Calu3 (cell line): Measurements from ENCODE around the gene NGF. TPM values are rescaled to one million over a fixed set of nuclear protein-coding genes. Genes with fewer than 3 reads are reported as not detected.
"Not testable (repeated sequence)": the region's sequence is repeated elsewhere in the genome, so short reads cannot be mapped to it uniquely, and the experiment has no call there.

Experiments used
- BruUV-seq: library from RNA; stranded (reverse); fragments of 400-500 nt; replicated peaks from 2 replicates; lab custom pipeline; 2021; lab: Mats Ljungman, UMichigan
- CTCF ChIA-PET: fragments of 300-600 bp; sonication (Branson Sonifier 250); formaldehyde crosslinking; loops from one replicate; lab custom pipeline; 2022; ENCODE audit warnings: antibody characterized with exemption; lab: Charles Lee
- DNase-seq: peaks from one replicate; pipeline ENCODE4 v3.0.0; 2022
- H3K27ac Mint-ChIP-seq: one replicate; pipeline ENCODE4 v1.8.0; 2022; ENCODE audit warnings: mixed read lengths; ENCODE audit not compliant: unreplicated experiment
- H3K27me3 Mint-ChIP-seq: one replicate; pipeline ENCODE4 v1.8.0; 2022; ENCODE audit warnings: mixed read lengths; ENCODE audit not compliant: unreplicated experiment
- H3K36me3 Mint-ChIP-seq: one replicate; pipeline ENCODE4 v1.8.0; 2022; ENCODE audit warnings: mild to moderate bottlenecking, moderate library complexity, mixed read lengths; ENCODE audit not compliant: insufficient read depth, unreplicated experiment
- H3K4me1 Mint-ChIP-seq: one replicate; pipeline ENCODE4 v1.8.0; 2022; ENCODE audit warnings: mild to moderate bottlenecking, low read depth, mixed read lengths; ENCODE audit not compliant: unreplicated experiment
- H3K4me3 Mint-ChIP-seq: one replicate; pipeline ENCODE4 v1.8.0; 2022; ENCODE audit warnings: mild to moderate bottlenecking, low read depth, moderate library complexity, mixed read lengths; ENCODE audit not compliant: unreplicated experiment
- H3K9me3 Mint-ChIP-seq: one replicate; pipeline ENCODE4 v1.8.0; 2022; ENCODE audit warnings: low read depth, mixed read lengths; ENCODE audit not compliant: unreplicated experiment
- intact Hi-C: fragments of 100-400 bp; cut with micrococcal nuclease; formaldehyde crosslinking; loops from one replicate; pipeline ENCODE4 v1.10.0; 2022; ENCODE audit not compliant: unreplicated experiment
- total RNA-seq: library from RNA; stranded (reverse); gene quantifications from 2 replicates; pipeline ENCODE4 v1.2.3, GENCODE V29; 2022
- TF ChIP-seq, protein P1 (sequence below): fragments of 200-600 bp; IDR thresholded peaks from one replicate; pipeline ENCODE4 v1.8.0; 2022; ENCODE audit warnings: antibody characterized with exemption; ENCODE audit not compliant: unreplicated experiment

NGF gene
- total RNA-seq, 1 experiment from 2014 or later = not detected

DNA sequence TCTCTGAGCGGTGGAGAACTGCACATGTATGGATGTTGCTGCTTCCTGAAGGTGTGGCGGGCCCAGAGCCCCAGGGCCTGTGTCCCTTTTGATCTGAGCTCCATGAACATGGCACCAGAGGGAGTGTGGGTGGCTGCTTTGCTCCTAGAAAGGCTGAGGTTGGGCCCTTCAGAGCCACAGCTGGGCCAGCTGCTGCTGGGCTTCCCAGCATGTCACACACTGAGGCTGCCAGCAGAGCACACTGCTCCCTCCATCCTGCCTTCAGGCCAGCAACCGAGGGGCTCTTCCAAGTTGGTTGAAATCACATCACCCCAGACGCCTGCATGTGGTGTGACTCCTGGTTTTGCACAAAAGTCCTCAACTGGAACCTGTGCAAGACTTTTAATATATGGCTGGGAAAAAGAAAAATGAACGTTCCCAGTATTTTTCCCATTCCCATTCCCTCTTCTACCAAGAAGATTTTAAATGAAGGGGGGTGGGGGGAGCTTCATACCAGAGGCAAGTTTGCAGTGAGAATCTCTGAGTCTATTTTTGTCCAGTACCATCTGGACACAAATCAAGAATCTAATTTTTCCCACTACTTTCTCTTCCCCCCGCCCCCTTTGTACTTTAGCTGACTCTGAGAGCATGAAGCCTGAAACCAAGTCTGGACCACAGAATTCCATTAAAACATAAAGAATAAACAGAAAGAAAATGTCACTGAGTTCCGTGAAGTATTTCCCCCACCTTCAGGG lies 26.2 kb upstream of the NGF start:
- Mint-ChIP-seq H3K9me3 (peaks cover 4% of the 10 kb centered on the region), H3K36me3 (no peaks in the 10 kb centered on the region), H3K4me3 (no peak overlapping the region), H3K4me1 (no peaks in the 10 kb centered on the region), H3K27ac (no peak overlapping the region), H3K27me3 (peaks cover 30% of the 10 kb centered on the region)
- TF ChIP-seq, protein P1, sequence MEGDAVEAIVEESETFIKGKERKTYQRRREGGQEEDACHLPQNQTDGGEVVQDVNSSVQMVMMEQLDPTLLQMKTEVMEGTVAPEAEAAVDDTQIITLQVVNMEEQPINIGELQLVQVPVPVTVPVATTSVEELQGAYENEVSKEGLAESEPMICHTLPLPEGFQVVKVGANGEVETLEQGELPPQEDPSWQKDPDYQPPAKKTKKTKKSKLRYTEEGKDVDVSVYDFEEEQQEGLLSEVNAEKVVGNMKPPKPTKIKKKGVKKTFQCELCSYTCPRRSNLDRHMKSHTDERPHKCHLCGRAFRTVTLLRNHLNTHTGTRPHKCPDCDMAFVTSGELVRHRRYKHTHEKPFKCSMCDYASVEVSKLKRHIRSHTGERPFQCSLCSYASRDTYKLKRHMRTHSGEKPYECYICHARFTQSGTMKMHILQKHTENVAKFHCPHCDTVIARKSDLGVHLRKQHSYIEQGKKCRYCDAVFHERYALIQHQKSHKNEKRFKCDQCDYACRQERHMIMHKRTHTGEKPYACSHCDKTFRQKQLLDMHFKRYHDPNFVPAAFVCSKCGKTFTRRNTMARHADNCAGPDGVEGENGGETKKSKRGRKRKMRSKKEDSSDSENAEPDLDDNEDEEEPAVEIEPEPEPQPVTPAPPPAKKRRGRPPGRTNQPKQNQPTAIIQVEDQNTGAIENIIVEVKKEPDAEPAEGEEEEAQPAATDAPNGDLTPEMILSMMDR = no peak
- CTCF ChIA-PET = no interaction called here
- BruUV-seq = no TSS peak
- DNase-seq = no peak
- intact Hi-C loops = no loop called here

DNA sequence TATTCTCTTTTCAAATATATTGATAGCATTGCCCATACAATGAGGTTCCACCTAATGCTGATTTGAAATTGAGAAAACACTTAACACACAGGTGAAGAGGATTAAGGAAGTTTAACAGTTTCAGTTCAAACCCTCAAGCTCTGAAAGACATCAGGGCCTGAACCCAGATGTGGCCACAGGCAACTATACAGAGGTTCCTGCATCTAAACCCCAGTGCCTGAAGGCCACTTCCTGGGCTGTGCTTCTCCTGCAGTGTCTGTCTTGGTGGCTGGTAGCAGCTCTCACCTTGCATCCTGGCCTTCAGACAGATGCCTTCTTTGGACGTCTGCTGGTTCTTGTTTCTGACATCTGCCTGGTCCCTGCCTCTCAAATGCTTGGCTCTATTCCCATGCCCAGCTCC lies 25.1 kb upstream of the NGF start:
- CTCF ChIA-PET = no interaction called here
- no peak for DNase-seq
- H3K4me1 Mint-ChIP-seq = no peaks in the 10 kb centered on the region
- H3K9me3 Mint-ChIP-seq = peaks cover 4% of the 10 kb centered on the region
- BruUV-seq = no TSS peak
- H3K27me3 Mint-ChIP-seq = peaks cover 30% of the 10 kb centered on the region
- H3K4me3 Mint-ChIP-seq = no peak overlapping the region
- no peak overlapping the region for H3K27ac Mint-ChIP-seq
- no peaks in the 10 kb centered on the region for H3K36me3 Mint-ChIP-seq
- TF ChIP-seq, protein P1 = no peak
- intact Hi-C loops = no loop called here

DNA sequence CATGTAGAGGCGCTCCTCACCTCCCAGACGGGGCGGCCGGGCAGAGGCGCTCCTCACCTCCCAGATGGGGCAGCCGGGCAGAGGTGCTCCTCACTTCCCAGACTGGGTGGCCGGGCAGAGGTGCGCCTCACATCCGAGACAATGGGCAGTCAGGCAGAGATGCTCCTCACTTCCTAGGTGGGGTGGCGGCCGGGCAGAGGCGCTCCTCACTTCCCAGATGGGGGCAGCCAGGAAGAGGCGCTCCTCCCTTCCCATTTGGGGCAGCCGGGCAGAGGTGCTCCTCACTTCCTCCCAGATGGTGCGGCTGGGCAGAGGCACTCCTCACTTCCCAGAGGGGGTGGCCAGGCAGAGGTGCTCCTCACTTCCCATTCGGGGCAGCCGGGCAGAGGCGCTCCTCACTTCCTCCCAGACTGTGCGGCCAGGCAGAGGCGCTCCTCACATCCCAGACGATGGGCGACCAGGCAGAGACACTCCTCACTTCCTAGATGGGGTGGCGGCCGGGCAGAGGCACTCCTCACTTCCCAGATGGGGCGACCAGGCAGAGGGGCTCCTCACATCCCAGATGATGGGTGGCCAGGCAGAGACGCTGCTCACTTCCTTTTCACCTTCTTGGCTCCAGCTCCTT lies 22.6 kb upstream of the NGF start:
- H3K27ac Mint-ChIP-seq, H3K9me3 Mint-ChIP-seq, DNase-seq, CTCF ChIA-PET, H3K4me3 Mint-ChIP-seq, H3K4me1 Mint-ChIP-seq, intact Hi-C loops, BruUV-seq, H3K36me3 Mint-ChIP-seq: not testable (repeated sequence)
- H3K27me3 Mint-ChIP-seq = peaks cover 21% of the 10 kb centered on the region

DNA sequence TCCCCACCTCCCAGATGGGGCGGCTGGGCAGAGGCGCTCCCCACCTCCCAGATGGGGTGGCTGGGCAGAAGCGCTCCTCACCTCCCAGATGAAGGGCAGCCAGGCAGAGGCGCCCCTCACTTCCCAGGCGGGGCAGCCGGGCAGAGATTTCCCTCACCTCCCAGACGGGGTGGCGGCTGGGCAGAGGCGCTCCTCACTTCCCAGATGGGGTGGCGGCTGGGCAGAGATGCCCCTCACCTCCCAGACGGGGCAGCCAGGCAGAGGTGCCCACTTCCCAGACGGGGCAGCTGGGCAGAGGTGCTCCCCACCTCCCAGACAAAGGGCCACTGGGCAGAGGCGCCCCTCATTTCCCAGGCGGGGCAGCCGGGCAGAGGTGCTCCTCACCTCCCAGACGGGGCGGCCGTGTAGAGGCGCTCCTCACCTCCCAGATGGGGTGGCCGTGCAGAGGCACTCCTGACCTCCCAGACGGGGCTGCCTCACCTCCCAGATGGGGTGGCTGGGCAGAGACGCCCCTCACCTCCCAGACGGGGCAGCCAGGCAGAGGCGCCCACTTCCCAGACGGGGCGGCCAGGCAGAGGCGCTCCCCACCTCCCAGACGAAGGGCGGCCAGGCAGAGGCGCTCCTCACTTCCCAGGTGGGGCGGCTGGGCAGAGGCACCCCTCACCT lies 21.9 kb upstream of the NGF start:
- H3K9me3 Mint-ChIP-seq, DNase-seq, H3K4me3 Mint-ChIP-seq, intact Hi-C loops, H3K4me1 Mint-ChIP-seq, BruUV-seq, CTCF ChIA-PET, H3K36me3 Mint-ChIP-seq, H3K27ac Mint-ChIP-seq: not testable (repeated sequence)
- peaks cover 24% of the 10 kb centered on the region for H3K27me3 Mint-ChIP-seq

DNA sequence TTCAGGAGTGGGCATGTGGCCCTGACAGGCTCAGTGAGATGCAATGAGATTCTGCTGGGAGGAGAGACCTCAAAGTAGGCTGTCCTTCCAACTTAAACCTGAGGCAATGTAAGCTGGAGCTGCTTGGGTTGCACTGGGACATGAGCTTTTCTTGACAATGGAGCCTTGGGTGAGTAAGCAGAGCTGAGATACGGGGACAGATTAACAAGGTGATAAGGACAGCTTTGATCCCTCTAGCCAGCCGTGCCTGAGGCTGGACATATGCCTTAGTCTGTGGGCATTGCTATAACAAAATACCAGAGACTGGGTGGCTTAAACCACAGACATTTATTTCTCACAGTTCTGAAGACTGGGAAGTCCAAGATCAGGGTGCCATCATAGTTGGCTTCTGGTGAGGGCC lies 18.3 kb upstream of the NGF start:
- Mint-ChIP-seq H3K9me3 (no peaks in the 10 kb centered on the region), H3K27ac (no peak overlapping the region), H3K4me3 (no peak overlapping the region), H3K36me3 (no peaks in the 10 kb centered on the region), H3K4me1 (no peaks in the 10 kb centered on the region), H3K27me3 (peaks cover 36% of the 10 kb centered on the region)
- no peak for DNase-seq
- intact Hi-C loops = no loop called here
- TF ChIP-seq, protein P1 = no peak
- BruUV-seq = no TSS peak
- CTCF ChIA-PET = no interaction called here
